22Rv1 (cell line): ENCODE data around the gene IGF1R.

Source experiments
- CTCF ChIP-seq: fragments of 450-650 bp; IDR thresholded peaks from 2 replicates; pipeline ENCODE4 v1.5.1; 2017; ENCODE audit warnings: mild to moderate bottlenecking
- ZFX ChIP-seq: fragments of 450-650 bp; IDR thresholded peaks from 2 replicates; pipeline ENCODE4 v1.6.1; 2017; ENCODE audit warnings: antibody characterized with exemption, borderline replicate concordance

GRCh38 chr15:98663606-98664005 is 15.3 kb downstream of the IGF1R start:
- TF ChIP-seq CTCF (no peak), ZFX (no peak)
